H9 (cell line): Measurements from ENCODE around the gene NIPAL1. TPM values are rescaled to one million over a fixed set of nuclear protein-coding genes. Genes with fewer than 3 reads are reported as not detected.

Source experiments
- DNase-seq: peaks from one replicate; pipeline ENCODE4 v3.0.0-alpha.2; 2017
- H2AFZ ChIP-seq: one replicate; pipeline ENCODE4 v1.6.1; 2013; ENCODE audit warnings: mild to moderate bottlenecking, low read length, control low read depth, moderate library complexity
- H2AK5ac ChIP-seq: 2 replicates; pipeline ENCODE4 v1.6.1; 2013; ENCODE audit warnings: low read length, control low read depth, mixed read lengths; ENCODE audit not compliant: insufficient read length
- H2BK120ac ChIP-seq: one replicate; pipeline ENCODE4 v1.6.1; 2013; ENCODE audit warnings: low read depth, mild to moderate bottlenecking, low read length, control low read depth, inconsistent platforms; ENCODE audit not compliant: poor library complexity, severe bottlenecking
- H2BK12ac ChIP-seq: 2 replicates; pipeline ENCODE4 v1.6.1; 2013; ENCODE audit warnings: low read length, control low read depth, mixed read lengths, low read depth; ENCODE audit not compliant: insufficient read length
- H2BK15ac ChIP-seq: 2 replicates; pipeline ENCODE4 v1.6.1; 2013; ENCODE audit warnings: low read depth, low read length, control low read depth
- H2BK20ac ChIP-seq: one replicate; pipeline ENCODE4 v1.6.1; 2013; ENCODE audit warnings: low read depth, mild to moderate bottlenecking, low read length, control low read depth, inconsistent platforms; ENCODE audit not compliant: poor library complexity, severe bottlenecking
- H2BK5ac ChIP-seq: 2 replicates; pipeline ENCODE4 v1.6.1; 2013; ENCODE audit warnings: low read length, control low read depth, mixed read lengths; ENCODE audit not compliant: insufficient read length
- H3K14ac ChIP-seq: 2 replicates; pipeline ENCODE4 v1.6.1; 2013; ENCODE audit warnings: low read length, control low read depth; ENCODE audit not compliant: insufficient read depth
- H3K18ac ChIP-seq: 2 replicates; pipeline ENCODE4 v1.6.1; 2013; ENCODE audit warnings: low read depth, mild to moderate bottlenecking, mixed read lengths, low read length, control low read depth; ENCODE audit not compliant: insufficient read length
- H3K23ac ChIP-seq: 2 replicates; pipeline ENCODE4 v1.6.1; 2013; ENCODE audit warnings: low read length, control low read depth, mixed read lengths, low read depth; ENCODE audit not compliant: insufficient read length
- H3K23me2 ChIP-seq: 2 replicates; pipeline ENCODE4 v1.6.1; 2013; ENCODE audit warnings: low read depth, mild to moderate bottlenecking, mixed read lengths, low read length, control low read depth; ENCODE audit not compliant: insufficient read length, poor library complexity, severe bottlenecking
- H3K27ac ChIP-seq: 2 replicates; pipeline ENCODE4 v1.5.1; 2013; ENCODE audit warnings: low read length, control low read depth, mixed read lengths, low read depth; ENCODE audit not compliant: insufficient read length
- H3K27me3 ChIP-seq: 2 replicates; pipeline ENCODE4 v1.6.1; 2013; ENCODE audit warnings: low read length, control low read depth, inconsistent platforms; ENCODE audit not compliant: insufficient read depth
- H3K4ac ChIP-seq: 2 replicates; pipeline ENCODE4 v1.6.1; 2013; ENCODE audit warnings: low read depth, mild to moderate bottlenecking, control low read depth, inconsistent platforms, low read length, moderate library complexity
- H3K4me1 ChIP-seq: 2 replicates; pipeline ENCODE4 v1.6.1; 2013; ENCODE audit warnings: low read length, control low read depth, inconsistent platforms; ENCODE audit not compliant: insufficient read depth
- H3K4me2 ChIP-seq: 2 replicates; pipeline ENCODE4 v1.6.1; 2013; ENCODE audit warnings: low read length, control low read depth, mixed read lengths; ENCODE audit not compliant: insufficient read length, insufficient read depth
- H3K56ac ChIP-seq: 2 replicates; pipeline ENCODE4 v1.6.1; 2013; ENCODE audit warnings: low read depth, mild to moderate bottlenecking, mixed read lengths, low read length, control low read depth; ENCODE audit not compliant: insufficient read length
- H3K79me1 ChIP-seq: 2 replicates; pipeline ENCODE4 v1.6.1; 2013; ENCODE audit warnings: low read depth, mild to moderate bottlenecking, moderate library complexity, low read length, control low read depth, inconsistent platforms; ENCODE audit not compliant: insufficient read depth, poor library complexity, severe bottlenecking
- H3K79me2 ChIP-seq: 2 replicates; pipeline ENCODE4 v1.6.1; 2013; ENCODE audit warnings: low read length, control low read depth, inconsistent platforms; ENCODE audit not compliant: insufficient read depth
- H3K9ac ChIP-seq: 2 replicates; pipeline ENCODE4 v1.6.1; 2013; ENCODE audit warnings: low read length, control low read depth, mixed read lengths; ENCODE audit not compliant: insufficient read length; ENCODE audit errors: extremely low read depth
- H3K9me3 ChIP-seq: one replicate; pipeline ENCODE4 v1.6.1; 2013; ENCODE audit warnings: low read depth, low read length, inconsistent platforms; ENCODE audit not compliant: control insufficient read depth
- H3T11ph ChIP-seq: one replicate; pipeline ENCODE4 v1.6.1; 2013; ENCODE audit warnings: mild to moderate bottlenecking, low read length, control low read depth, inconsistent platforms
- H4K20me1 ChIP-seq: one replicate; pipeline ENCODE4 v1.6.1; 2013; ENCODE audit not compliant: control insufficient read depth, insufficient read length, insufficient read depth
- H4K5ac ChIP-seq: 2 replicates; pipeline ENCODE4 v1.6.1; 2013; ENCODE audit warnings: low read depth, mild to moderate bottlenecking, mixed read lengths, low read length, control low read depth; ENCODE audit not compliant: insufficient read length
- H4K8ac ChIP-seq: replicated peaks from 2 replicates; pipeline ENCODE4 v1.6.1; 2013; ENCODE audit warnings: low read length, control low read depth, mixed read lengths, low read depth; ENCODE audit not compliant: insufficient read length
- H4K91ac ChIP-seq: 2 replicates; pipeline ENCODE4 v1.6.1; 2013; ENCODE audit warnings: low read depth, mild to moderate bottlenecking, moderate library complexity, mixed read lengths, low read length, control low read depth; ENCODE audit not compliant: insufficient read length
- H3K27ac Mint-ChIP-seq, 3 experiments: 2 replicates in 2 of 3; 3 replicates in 1 of 3; pipeline ENCODE4 v1.8.0; 2020 to 2021; ENCODE audit warnings: mixed read lengths in 3 of 3, mild to moderate bottlenecking in 1 of 3, moderate library complexity in 1 of 3
- H3K27me3 Mint-ChIP-seq: 2 replicates; pipeline ENCODE4 v1.8.0; 2021; ENCODE audit warnings: low read depth, mild to moderate bottlenecking, moderate library complexity, mixed read lengths
- H3K36me3 Mint-ChIP-seq, 3 experiments: 2 replicates in 2 of 3; 3 replicates in 1 of 3; pipeline ENCODE4 v1.8.0; 2020 to 2021; ENCODE audit warnings: low read depth in 3 of 3, mixed read lengths in 3 of 3; ENCODE audit not compliant: insufficient read depth in 1 of 3
- H3K4me1 Mint-ChIP-seq, 2 experiments: 2 replicates each; pipeline ENCODE4 v1.8.0; 2020; ENCODE audit warnings: mixed read lengths in 2 of 2
- H3K4me3 Mint-ChIP-seq, 2 experiments: 2 replicates in 1 of 2; 3 replicates in 1 of 2; pipeline ENCODE4 v1.8.0; 2020 to 2021; ENCODE audit warnings: mild to moderate bottlenecking in 2 of 2, mixed read lengths in 2 of 2, moderate library complexity in 1 of 2
- H3K9me3 Mint-ChIP-seq, 2 experiments: 2 replicates in 1 of 2; 3 replicates in 1 of 2; pipeline ENCODE4 v1.8.0; 2020; ENCODE audit warnings: mild to moderate bottlenecking in 2 of 2, mixed read lengths in 2 of 2, moderate library complexity in 1 of 2
- WGBS: extraction: QIAGEN DNeasy Blood & Tissue Kit; methylation state at CpG from one replicate; pipeline ENCODE4 v1.1.7; 2013; ENCODE audit warnings: missing lambda C conversion rate, low lambda C conversion rate, mixed read lengths; ENCODE audit not compliant: insufficient read length; ENCODE audit errors: extremely low coverage; 5-methylcytosine and 5-hydroxymethylcytosine counted together
- total RNA-seq: library from RNA; stranded (reverse); gene quantifications from 2 replicates; pipeline ENCODE4 v1.2.1, GENCODE V29; 2021
- TF ChIP-seq, protein P1 (sequence below): fragments of 200-600 bp; sonication (generic); conservative IDR thresholded peaks from 3 replicates; pipeline ENCODE4 v1.8.0; 2021; ENCODE audit warnings: antibody characterized with exemption, mild to moderate bottlenecking

Gene NIPAL1
- total RNA-seq, 1 experiment from 2014 or later = 16.9 TPM

DNA sequence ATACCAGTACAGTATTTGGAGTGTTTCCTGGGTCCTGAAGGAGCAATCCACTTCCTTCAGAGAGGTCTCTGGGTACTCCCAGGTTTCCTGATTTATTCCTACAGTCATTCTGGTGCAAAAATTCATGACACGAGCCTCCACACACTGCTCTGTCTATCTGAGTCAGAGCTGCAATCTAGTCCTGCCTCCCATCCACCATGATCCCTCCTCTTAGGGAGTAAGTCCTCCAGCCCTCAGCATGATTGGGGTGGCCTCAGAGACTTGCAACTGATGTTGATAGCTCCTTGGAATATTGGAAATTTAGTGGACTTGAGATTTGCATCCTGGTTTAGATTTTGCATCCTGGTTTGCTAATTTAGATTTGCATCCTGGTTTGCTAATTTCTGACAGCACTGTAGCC, 20.6 kb upstream of the NIPAL1 start:
- H2BK20ac ChIP-seq = no peak overlapping the region
- H3K9ac ChIP-seq = no peak overlapping the region
- no peak overlapping the region for H4K5ac ChIP-seq
- H2BK15ac ChIP-seq = no peak overlapping the region
- H3K4me2 ChIP-seq = no peak overlapping the region
- no peak overlapping the region for H4K8ac ChIP-seq
- Mint-ChIP-seq H3K36me3 (peaks cover 24 to 69% (median 43%) of the 10 kb centered on the region in 3 experiments), H3K27me3 (no peaks in the 10 kb centered on the region), H3K9me3 (peaks cover 72 to 76% of the 10 kb centered on the region in 2 experiments), H3K27ac (no peak overlapping the region), H3K4me3 (no peak overlapping the region), H3K4me1 (no peaks in the 10 kb centered on the region)
- TF ChIP-seq, protein P1, sequence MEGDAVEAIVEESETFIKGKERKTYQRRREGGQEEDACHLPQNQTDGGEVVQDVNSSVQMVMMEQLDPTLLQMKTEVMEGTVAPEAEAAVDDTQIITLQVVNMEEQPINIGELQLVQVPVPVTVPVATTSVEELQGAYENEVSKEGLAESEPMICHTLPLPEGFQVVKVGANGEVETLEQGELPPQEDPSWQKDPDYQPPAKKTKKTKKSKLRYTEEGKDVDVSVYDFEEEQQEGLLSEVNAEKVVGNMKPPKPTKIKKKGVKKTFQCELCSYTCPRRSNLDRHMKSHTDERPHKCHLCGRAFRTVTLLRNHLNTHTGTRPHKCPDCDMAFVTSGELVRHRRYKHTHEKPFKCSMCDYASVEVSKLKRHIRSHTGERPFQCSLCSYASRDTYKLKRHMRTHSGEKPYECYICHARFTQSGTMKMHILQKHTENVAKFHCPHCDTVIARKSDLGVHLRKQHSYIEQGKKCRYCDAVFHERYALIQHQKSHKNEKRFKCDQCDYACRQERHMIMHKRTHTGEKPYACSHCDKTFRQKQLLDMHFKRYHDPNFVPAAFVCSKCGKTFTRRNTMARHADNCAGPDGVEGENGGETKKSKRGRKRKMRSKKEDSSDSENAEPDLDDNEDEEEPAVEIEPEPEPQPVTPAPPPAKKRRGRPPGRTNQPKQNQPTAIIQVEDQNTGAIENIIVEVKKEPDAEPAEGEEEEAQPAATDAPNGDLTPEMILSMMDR = no peak
- no peak overlapping the region for H4K91ac ChIP-seq
- H2BK120ac ChIP-seq = no peak overlapping the region
- no peak overlapping the region for H3K4ac ChIP-seq
- H3K9me3 ChIP-seq = no peaks in the 10 kb centered on the region
- H3T11ph ChIP-seq = no peak overlapping the region
- no peak overlapping the region for H2BK12ac ChIP-seq
- H3K27ac ChIP-seq = no peak overlapping the region
- H3K14ac ChIP-seq = no peak overlapping the region
- H3K18ac ChIP-seq = no peak overlapping the region
- H3K56ac ChIP-seq = no peak overlapping the region
- H2AK5ac ChIP-seq = no peak overlapping the region
- no peaks in the 10 kb centered on the region for H3K27me3 ChIP-seq
- H3K23ac ChIP-seq = no peak overlapping the region
- H3K23me2 ChIP-seq = no peaks in the 10 kb centered on the region
- H3K4me1 ChIP-seq = no peaks in the 10 kb centered on the region
- H3K79me2 ChIP-seq = no peaks in the 10 kb centered on the region
- no CpG with 5 or more reads among the region's 1 CpG for WGBS
- DNase-seq = no peak
- H2BK5ac ChIP-seq = no peak overlapping the region
- H2AFZ ChIP-seq = no peak overlapping the region
- H4K20me1 ChIP-seq = no peaks in the 10 kb centered on the region
- no peaks in the 10 kb centered on the region for H3K79me1 ChIP-seq
